VCaP (cell line): ENCODE results near the gene IQCC.
"Not testable (repeated sequence)": the region's sequence is repeated elsewhere in the genome, so short reads cannot be mapped to it uniquely, and the experiment has no call there.

Experiments
- H3K27ac ChIP-seq: fragments of 450-650 bp; 2 replicates; pipeline ENCODE4 v1.5.1; 2017
- TF ChIP-seq, protein P1 (sequence below): fragments of 450-650 bp; conservative IDR thresholded peaks from 2 replicates; pipeline ENCODE4 v1.5.1; 2017; ENCODE audit warnings: mild to moderate bottlenecking, moderate library complexity

The IQCC gene

DNA sequence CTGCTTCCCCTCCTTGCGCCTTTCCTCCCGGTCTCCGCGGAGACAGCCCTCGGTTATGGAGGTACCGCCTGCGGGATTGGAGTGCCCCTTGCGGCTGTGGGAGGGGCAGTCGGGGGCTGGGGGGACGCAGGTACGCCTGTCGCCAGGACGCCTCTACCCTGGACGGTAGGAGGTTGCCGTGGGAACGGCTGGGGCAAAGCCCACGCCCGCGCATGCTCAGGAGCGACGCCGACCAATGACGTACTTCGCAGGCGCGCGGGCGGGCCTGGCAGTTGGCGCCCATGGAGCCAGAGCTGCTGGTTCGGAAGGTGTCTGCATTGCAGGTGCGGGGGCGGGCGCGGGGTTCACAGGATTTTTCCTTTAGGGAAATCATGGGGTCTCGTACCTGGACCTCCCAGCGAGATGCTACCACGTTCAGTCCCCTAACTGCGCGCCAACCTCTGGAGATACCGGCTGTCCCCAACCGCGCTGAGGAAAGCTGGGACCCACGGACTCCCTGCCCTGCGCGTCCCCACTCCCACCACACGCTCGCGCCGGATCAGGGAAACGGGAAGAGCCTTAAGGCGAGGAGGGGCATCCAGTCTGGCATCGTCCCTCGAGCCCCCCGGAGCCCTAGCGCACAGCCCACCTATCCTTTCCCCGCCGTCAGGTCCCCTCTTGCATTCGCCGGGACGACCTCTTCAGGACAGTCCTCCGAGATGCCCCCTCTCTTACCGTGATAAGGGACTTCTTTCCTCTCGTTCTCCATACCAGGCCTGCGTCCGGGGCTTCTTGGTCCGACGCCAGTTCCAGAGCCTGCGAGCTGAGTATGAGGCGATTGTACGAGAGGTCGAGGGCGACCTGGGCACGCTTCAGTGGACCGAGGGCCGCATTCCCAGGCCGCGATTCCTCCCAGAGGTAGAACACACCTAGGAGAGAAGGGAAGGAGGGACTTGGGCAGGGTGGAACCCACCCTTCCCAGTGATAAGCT, at the start of gene IQCC:
IQCC (plus strand) TSS at position 271 of the 970 bp plus-strand sequence; CDS start at position 282, 11 bp downstream.
- H3K27ac ChIP-seq: peak within 1 kb of the TSS; percentile 76; the same call in 1 of the 2 replicates
- TF ChIP-seq, protein P1, sequence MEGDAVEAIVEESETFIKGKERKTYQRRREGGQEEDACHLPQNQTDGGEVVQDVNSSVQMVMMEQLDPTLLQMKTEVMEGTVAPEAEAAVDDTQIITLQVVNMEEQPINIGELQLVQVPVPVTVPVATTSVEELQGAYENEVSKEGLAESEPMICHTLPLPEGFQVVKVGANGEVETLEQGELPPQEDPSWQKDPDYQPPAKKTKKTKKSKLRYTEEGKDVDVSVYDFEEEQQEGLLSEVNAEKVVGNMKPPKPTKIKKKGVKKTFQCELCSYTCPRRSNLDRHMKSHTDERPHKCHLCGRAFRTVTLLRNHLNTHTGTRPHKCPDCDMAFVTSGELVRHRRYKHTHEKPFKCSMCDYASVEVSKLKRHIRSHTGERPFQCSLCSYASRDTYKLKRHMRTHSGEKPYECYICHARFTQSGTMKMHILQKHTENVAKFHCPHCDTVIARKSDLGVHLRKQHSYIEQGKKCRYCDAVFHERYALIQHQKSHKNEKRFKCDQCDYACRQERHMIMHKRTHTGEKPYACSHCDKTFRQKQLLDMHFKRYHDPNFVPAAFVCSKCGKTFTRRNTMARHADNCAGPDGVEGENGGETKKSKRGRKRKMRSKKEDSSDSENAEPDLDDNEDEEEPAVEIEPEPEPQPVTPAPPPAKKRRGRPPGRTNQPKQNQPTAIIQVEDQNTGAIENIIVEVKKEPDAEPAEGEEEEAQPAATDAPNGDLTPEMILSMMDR: no peak

DNA sequence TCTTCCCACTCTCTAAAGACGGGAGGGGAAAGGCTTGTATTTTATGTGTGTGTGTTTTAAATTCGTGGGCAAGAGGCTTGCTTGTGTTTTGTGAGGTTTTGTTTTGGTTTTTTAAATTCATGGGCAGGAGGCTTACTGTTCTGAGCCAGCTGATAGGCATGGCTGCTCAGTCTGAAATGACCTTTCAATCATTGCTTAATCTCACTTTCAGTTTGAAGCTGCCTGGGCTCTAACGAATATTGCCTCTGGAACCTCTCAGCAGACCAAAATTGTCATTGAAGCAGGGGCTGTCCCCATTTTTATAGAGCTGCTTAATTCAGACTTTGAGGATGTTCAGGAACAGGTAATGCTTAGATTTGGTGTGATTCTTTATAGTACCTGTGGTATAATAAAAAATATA, 46.3 kb upstream of the IQCC start:
- no peak overlapping the region for H3K27ac ChIP-seq
- TF ChIP-seq, protein P1: no peak

DNA sequence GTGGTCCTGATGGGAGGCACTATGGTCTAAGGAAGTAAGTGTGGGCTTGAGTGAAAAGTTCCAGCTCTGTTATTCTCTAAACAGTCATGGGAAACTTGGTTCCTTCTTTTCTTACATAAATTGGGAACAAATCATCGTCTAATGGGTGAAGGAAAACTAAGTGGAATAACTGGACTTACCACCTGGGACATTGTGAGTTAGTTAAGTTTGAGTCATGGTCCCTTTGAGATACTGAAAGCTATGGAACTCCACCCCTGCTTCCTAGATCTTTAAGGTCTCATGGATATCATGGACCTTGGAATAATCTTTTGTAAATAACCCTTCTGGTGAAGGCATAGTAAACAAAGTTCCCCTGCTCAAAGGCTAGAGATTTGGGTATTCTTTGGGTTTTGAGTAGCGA, 42.1 kb upstream of the IQCC start:
- TF ChIP-seq, protein P1: no peak
- no peak overlapping the region for H3K27ac ChIP-seq

DNA sequence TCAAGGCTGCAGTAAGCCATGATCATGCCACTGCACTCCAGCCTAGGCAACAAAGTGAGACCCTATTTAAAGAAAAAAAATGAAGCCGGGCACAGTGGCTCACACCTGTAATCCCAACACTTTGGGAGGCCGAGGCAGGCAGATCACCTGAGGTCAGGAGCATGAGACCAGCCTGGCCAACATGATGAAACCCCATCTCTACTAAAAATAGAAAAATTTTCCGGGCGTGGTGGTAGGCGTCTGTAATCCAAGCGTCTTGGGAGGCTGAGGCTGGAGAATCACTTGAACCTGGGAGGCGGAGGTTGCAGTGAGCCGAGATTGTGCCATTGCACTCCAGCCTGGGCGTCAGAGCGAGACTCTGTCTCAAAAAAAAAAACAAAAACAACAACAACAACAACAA, 39.8 kb upstream of the IQCC start:
- H3K27ac ChIP-seq: not testable (repeated sequence)

DNA sequence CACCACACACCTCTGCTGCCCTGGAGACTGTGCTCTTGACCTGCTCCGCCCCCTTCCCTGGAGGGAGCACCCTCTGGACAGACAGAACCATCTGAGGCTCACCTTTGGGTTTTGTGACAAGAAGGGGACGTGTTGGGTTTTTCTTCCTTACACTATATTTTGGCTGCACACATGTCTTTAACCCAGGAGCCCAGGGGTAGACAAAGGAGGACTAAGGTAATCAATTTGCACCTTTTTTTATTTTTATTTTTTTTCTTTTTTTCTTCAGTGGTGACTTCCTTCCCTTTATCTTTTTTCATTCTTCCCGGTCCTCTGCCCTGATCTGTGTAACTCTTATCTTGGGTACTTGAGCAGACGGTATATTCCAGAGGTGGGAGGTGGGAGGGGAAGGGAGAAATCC, 34.5 kb upstream of the IQCC start:
- H3K27ac ChIP-seq: no peak overlapping the region
- TF ChIP-seq, protein P1: no peak

- H3K27ac ChIP-seq: no peak overlapping the region
- TF ChIP-seq, protein P1: no peak
Observed at GRCh38 chr1:32172621-32173245, 32.7 kb upstream of the IQCC start.

- TF ChIP-seq, protein P1: no peak
- peak overlapping the region; percentile 91 for H3K27ac ChIP-seq
Observed at GRCh38 chr1:32178380-32179192, 26.9 kb upstream of the IQCC start.
